HG02678 (cell line): ENCODE results near the gene RNASE3.
"Not testable (repeated sequence)": the region's sequence is repeated elsewhere in the genome, so short reads cannot be mapped to it uniquely, and the experiment has no call there.

Source experiments
- ATAC-seq: cut with Tn5 transposase; IDR thresholded peaks from one replicate; pipeline ENCODE4 v1.9.1; 2021; ENCODE audit warnings: mild to moderate bottlenecking, moderate library complexity; ENCODE audit not compliant: unreplicated experiment

Gene RNASE3

DNA sequence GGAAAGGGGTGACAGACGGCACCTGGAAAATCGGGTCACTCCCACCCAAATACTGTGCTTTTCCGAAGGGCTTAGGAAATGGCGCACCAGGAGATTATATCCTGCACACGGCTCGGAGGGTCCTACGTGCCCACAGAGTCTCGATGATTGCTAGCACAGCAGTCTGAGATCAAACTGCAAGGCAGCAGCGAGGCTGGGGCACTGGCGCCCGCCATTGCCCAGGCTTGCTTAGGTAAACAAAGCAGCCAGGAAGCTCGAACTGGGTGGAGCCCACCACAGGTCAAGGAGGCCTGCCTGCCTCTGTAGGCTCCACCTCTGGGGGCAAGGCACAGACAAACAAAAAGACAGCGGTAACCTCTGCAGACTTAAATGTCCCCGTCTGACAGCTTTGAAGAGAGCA, 19.6 kb downstream of the RNASE3 start:
- not testable (repeated sequence) for ATAC-seq

- ATAC-seq, result not testable (repeated sequence)
Measured at GRCh38 chr14:20919038-20919756, 28.0 kb downstream of the RNASE3 start.

- ATAC-seq, result not testable (repeated sequence)
Measured at GRCh38 chr14:20923766-20924297, 32.6 kb downstream of the RNASE3 start.

- no peak for ATAC-seq
Measured at GRCh38 chr14:20934148-20934762, 43.1 kb downstream of the RNASE3 start.

DNA sequence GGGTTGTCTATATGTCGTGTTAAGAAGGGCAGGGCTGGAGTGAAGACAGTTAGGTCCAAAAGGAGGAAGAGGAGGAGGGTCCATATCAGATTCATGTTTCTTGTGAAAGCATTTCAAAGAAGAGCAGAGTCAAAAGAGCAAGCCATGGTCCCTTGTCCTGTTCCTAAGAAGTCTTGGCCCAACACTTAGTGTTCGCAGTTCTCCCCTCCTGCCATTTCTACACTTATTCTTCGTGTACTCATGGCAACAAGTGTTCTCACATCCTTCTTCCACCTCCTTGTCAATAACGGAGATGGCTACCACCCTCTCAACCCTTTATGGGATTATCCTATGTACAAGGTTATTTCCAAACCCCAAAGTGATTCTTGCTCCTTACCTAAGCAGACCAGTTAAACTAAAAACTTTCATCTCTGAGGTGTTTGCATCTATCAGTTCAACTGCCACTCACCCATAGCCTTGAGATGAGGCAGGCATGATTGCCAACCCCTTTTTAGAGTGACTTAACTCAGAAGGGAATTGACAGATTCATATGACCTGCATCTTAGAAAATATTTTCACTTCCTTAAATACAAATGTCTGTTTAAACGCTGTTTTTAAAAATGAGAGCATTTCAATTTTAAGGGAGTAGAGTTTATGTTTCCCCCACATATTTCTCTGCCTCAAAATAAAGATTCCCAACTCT, 44.3 kb downstream of the RNASE3 start:
- no peak for ATAC-seq
